ENCODE results near the gene GABRD.

GRCh38 chr1:2042830-2043773 is 24.0 kb downstream of the GABRD start:
- TF ChIP-seq EZH2phosphoT487 (IDR thresholded peaks at IDR 0.05; ENCODE audit: borderline replicate concordance, low read length) (no peak), CTCF (IDR thresholded peaks at IDR 0.05; ENCODE audit: low read depth, low read length, poor library complexity, severe bottlenecking) (no peak)
